Right forelimb (tissue), 1 donor: ENCODE data around the gene KCNE2.

Source experiments
- DNase-seq: peaks from one replicate; pipeline ENCODE4 v3.0.0-alpha.2; 2018

Gene KCNE2

GRCh38 chr21:34363733-34364132 is at the start of gene KCNE2:
Gene KCNE2 (plus strand): TSS chr21:34364006. CDS start chr21:34370479, 6,473 bp downstream.
- peak; percentile 17 for DNase-seq

- DNase-seq = no peak
Measured at GRCh38 chr21:34319585-34319984, 44.2 kb upstream of the KCNE2 start.

DNA sequence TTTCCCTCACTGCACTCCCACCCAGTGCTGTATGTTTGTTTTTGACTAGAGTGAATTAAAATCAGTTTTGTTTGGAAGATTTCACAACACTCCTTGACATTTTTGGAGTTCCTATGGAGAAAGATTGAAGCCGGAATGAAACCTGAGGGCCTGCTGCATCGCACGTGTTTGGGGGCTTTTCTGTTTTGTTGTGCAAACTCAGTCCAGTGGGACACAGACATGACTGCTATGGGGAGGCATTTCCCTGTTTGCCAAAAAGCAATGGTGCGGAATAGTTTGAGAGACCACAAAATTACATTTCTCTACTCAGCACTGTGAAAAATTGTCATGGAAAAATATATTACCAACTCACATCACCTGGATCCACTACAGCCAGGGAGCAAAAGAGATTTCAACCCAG is 43.8 kb upstream of the KCNE2 start:
- DNase-seq = no peak

DNA sequence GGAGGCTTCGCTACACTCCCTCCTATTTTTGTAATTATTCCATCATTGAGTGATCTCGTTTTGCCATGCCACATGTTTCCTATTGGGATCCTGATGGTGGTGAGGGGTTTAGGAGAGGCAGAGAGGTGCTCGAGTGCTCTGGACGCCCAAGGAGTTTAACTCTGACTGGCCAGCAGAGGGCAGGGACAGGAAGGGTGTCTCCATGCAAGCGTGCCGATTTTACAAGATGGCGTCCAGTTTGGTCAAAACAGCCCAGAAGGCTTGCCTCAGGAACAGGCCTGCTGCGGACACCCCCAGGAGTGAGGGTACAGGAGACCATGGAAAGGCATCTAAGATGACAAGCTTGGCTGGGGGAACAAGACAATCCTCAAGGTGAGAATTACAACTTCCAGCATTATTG is 33.8 kb upstream of the KCNE2 start:
- DNase-seq = no peak

GRCh38 chr21:34331726-34332125 is 32.1 kb upstream of the KCNE2 start:
- no peak for DNase-seq

GRCh38 chr21:34332347-34332746 is 31.5 kb upstream of the KCNE2 start:
- no peak for DNase-seq

DNA sequence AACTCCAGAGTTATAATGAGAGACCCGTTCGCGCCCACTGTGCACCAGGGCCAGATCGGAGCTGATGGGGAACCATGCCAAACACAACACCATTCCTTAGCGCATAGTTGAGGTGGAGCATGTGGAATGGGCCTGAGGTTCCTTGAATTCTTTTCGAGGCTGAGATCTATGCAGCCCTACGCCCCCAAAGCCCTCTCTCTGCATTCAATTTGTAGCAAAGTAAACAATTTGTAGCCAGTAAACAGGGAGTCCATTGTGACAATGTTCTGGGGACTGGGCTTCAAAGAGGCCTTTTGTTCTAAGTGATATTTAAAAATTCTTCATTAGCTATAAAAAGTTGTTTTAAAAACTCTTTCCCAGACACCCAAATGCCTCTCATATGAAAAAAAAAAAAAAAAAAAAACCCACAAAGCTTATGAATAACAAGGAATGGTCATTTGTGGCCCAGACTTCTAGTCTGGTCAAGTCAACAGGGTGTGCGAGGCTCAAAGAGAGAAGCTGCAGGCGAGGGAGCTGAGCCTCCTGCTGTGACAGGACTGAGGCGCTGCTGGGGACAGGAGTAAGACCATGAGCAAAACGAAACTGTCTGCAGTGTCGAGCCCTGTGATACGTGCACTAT is 30.6 kb upstream of the KCNE2 start:
- no peak for DNase-seq

DNA sequence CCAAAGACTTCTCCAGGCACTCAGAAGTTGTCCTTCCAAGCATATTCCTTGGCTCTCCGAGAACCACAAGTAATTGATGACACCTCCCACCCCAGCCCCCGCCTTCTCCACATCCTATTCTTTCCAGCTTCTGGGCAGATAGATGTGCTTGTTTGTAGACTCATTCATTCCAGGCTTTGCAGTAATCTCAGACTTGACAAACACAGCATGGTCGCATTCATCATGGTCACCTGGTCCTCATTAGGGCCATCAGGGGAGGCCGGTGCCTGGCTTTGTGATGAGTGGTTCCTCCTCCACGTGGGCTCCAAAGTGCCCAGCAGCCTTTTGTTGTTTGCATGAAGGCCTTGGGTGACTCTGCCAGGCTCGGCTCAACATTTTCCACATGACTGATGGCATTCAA is 28.5 kb upstream of the KCNE2 start:
- DNase-seq = no peak

GRCh38 chr21:34336245-34336644 is 27.6 kb upstream of the KCNE2 start:
- DNase-seq = no peak

DNA sequence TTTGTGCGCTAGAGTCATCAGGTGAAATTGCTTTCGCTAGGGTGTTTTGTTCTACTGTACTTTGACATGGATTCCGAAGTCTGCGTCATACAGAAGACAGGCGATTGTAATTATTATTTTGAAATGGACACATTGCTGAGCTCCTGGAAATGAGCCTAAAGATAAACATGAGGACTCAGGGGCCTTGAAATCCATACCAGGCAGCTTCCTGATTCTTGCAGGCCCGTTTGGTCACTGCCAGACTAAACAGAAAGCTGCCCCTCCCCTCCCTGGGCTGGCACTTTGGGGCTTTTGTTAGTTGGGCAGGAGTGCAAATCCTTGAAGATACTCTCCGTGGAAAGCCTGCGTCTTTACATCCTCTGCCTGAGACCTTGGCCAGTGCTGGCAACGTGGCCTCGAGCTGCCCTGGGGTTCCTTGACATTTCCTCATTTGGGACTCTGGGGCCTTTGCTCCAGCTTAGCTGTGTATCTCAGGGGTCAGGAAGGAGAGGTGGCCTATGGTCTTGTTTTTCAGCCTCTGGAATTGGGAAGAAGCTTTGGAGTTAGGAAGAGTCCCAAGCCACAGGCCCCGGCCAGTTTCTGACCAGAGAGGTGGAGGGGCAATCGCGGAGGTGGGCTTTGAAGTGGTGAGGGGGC is 26.9 kb upstream of the KCNE2 start:
- DNase-seq = no peak

DNA sequence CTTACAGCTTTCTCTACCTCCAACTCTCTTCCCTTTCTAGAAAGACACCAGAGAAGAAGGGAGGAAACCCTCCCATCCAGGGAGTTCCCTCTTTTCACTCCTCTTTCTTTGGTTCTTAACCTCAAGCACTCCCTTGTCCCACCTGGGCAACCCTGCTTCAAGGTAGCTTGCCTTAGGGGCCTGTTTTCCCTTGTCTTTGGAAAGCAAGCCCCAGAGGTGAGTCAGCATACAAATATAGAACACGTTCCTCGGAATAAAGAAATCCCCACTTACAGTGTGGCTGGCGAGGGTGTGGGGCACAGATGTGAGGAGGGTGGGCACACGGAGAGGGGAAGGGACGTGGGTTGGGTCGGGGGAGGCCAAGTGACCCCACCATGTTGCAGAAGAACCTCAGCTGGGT is 26.1 kb upstream of the KCNE2 start:
- no peak for DNase-seq

DNA sequence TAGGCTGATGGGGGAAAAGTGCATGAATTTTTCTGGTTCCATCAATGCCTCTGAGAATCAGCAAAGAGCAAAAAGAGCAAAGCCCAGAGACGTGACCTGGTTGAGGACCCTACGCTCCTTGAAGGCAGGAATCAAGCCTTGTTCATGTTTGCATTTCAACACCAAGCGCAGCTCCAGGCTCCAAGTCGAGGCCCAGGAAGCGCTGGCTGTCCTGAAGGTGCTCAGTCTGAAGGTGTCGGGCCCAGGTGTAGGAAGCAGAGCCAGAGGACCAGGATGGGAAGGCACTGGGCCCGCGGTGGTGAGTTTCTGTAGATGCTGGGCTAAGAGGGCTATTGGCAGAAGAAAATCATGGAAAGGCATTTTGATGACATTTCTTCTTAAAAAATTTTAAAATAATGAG is 25.6 kb upstream of the KCNE2 start:
- DNase-seq = no peak

- DNase-seq = no peak
Measured at GRCh38 chr21:34340061-34340460, 23.7 kb upstream of the KCNE2 start.

DNA sequence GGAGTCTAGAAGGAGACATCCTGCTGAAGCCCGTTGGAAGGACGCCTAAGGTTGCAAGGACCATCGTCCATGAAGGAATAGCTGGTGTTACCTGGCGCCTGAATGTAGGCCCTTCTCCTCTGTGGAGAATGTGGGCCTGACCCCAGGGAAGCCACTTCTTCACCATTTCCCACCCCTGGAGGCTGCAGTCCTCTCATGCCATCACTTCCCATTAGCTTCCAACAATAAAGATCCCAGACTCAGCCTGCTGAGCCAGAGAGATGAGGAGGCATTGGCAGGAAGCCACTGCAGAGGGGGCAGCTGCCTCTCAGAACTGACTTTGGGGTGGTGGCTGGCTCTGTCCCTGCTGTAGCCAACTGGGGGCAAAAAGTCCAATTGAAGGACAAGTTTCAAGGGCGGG is 21.3 kb upstream of the KCNE2 start:
- DNase-seq = peak; percentile 34

- DNase-seq = no peak
Measured at GRCh38 chr21:34343347-34343746, 20.5 kb upstream of the KCNE2 start.

GRCh38 chr21:34343838-34344381 is 19.9 kb upstream of the KCNE2 start:
- peak; percentile 71 for DNase-seq

DNA sequence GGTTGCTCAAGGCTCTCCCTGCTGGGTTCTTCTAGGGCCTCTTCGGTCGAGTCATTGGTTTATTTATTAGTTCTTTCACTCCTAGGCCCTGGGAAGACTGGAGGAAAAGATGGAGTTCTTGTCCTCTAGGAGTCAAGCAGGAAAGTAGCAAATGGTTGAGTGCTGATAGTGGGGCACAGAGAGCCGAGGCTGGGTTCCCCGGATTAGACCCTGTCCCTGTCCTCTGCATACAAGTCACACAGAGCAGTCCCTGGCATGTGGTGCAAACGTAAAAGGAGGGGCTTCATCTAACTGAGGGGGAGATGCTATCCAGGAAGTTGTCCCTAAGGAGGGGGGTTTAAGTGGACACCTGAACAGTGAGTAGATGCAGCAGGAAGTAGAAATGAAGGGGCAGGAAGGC is 19.2 kb upstream of the KCNE2 start:
- peak; percentile 37 for DNase-seq

- peak; percentile 46 for DNase-seq
Measured at GRCh38 chr21:34345091-34345871, 18.5 kb upstream of the KCNE2 start.

DNA sequence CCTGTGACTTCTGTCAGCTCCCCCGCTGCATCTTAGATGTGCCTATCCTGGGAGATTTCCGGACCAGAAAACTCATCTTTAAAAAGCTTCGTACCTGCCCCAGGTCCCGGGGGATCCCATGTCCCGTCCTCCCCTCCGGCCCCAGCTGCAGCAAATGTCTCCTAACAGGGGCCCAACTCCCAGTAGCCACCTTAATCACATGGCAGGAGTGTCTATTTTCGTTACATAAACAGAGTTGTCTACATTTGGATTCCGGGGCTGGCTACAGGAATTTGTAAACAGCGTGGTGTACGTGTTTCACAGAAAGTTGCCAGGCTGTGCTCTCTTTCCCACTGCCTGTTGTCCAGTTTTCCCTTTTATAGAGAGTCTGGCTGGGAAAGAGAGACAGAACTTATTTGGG is 17.9 kb upstream of the KCNE2 start:
- no peak for DNase-seq

GRCh38 chr21:34348890-34349519 is 14.8 kb upstream of the KCNE2 start:
- DNase-seq = peak; percentile 15

DNA sequence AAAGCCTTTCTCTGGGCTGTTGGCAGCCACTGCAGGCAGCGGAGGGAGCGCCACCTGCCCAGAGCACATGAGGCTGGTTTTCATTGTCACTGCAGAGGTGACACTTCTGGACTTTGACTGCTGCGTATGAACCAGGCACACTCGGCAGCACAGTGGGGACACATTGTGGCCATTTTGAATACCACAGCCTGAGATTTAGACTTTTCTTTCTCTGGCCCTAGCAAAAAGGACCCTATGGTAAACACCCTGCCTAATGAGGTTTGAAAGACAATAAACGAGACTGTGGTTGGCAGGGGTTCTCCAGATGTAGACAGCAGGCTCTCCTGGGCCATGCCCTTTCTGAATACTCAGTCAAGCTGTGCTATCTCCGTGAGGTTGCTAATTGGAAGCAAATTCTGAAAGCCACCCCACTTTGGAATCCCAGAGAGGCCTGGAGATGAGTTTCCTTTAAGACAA is 12.0 kb upstream of the KCNE2 start:
- DNase-seq = peak; percentile 69

DNA sequence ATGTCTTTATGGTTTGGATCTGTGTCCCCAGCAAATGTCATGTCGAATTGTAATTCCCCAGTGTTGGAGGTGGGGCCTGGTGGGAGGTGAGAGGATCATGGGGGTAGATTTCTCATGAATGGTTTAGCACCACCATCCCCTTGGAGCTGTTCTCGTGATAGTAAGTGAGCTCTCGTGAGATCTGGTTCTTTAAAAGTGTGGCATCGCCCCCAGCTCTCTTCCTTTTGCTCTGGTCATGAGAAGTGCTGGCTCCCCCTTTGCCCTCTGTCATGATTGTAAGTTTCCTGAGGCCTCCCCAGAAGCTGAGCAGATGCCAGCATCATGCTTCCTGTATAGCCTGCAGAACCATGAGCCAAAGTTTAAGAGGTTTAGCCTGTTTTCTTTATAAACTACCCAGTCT is 11.2 kb upstream of the KCNE2 start:
- DNase-seq = peak; percentile 13

DNA sequence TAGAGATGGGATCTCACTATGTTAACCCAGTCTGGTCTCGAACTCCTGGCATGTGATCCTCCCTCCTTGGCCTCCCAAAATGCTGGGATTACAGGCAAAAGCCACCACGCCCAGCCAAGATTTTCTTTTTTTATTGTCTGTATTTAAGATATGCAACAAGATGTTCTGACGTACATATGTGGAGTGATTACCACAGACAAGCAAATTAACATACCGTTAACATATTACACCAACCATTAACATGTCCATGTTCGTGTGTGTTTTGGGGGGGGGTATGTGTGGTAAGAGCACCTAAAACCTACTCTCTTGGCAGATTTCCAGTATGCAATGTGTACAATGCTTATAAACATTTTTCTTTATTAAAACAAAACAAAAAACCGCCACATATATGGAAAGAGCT is 10.6 kb upstream of the KCNE2 start:
- peak; percentile 2 for DNase-seq
